Medulla oblongata (tissue), 1 donor: Measurements from ENCODE around the gene RAD51B.
"Not testable (repeated sequence)": the region's sequence is repeated elsewhere in the genome, so short reads cannot be mapped to it uniquely, and the experiment has no call there.

Source experiments
- DNase-seq: peaks from one replicate; pipeline ENCODE4 v3.0.0-alpha.2; 2015; ENCODE audit errors: extremely low spot score

The RAD51B gene

GRCh38 chr14:68297039-68297438, 477.5 kb downstream of the RAD51B start:
- no peak for DNase-seq

- no peak for DNase-seq
Observed at GRCh38 chr14:68297876-68298468, 478.4 kb downstream of the RAD51B start.

- DNase-seq = no peak
Observed at GRCh38 chr14:68300608-68301007, 481.0 kb downstream of the RAD51B start.

- DNase-seq = no peak
Observed at GRCh38 chr14:68301219-68301618, 481.6 kb downstream of the RAD51B start.

GRCh38 chr14:68302938-68303337, 483.4 kb downstream of the RAD51B start:
- not testable (repeated sequence) for DNase-seq

- DNase-seq = no peak
Observed at GRCh38 chr14:68305738-68306137, 486.2 kb downstream of the RAD51B start.

GRCh38 chr14:68306265-68306933, 486.8 kb downstream of the RAD51B start:
- DNase-seq = no peak

- no peak for DNase-seq
Observed at GRCh38 chr14:68306934-68307789, 487.6 kb downstream of the RAD51B start.

GRCh38 chr14:68307790-68308168, 488.2 kb downstream of the RAD51B start:
- no peak for DNase-seq

- DNase-seq = peak; percentile 72
Observed at GRCh38 chr14:68308726-68309520, 489.3 kb downstream of the RAD51B start.

- peak; percentile 66 for DNase-seq
Observed at GRCh38 chr14:68309616-68310015, 490.0 kb downstream of the RAD51B start.

GRCh38 chr14:68312300-68312699, 492.7 kb downstream of the RAD51B start:
- no peak for DNase-seq

- peak; percentile 19 for DNase-seq
Observed at GRCh38 chr14:68312884-68313610, 493.5 kb downstream of the RAD51B start.

GRCh38 chr14:68314642-68315041, 495.1 kb downstream of the RAD51B start:
- DNase-seq = no peak

- no peak for DNase-seq
Observed at GRCh38 chr14:68315081-68315480, 495.5 kb downstream of the RAD51B start.

- no peak for DNase-seq
Observed at GRCh38 chr14:68316078-68316868, 496.7 kb downstream of the RAD51B start.

GRCh38 chr14:68317239-68317638, 497.7 kb downstream of the RAD51B start:
- no peak for DNase-seq

- DNase-seq = no peak
Observed at GRCh38 chr14:68318828-68319227, 499.2 kb downstream of the RAD51B start.

GRCh38 chr14:68320495-68320894, 500.9 kb downstream of the RAD51B start:
- no peak for DNase-seq

GRCh38 chr14:68322940-68323620, 503.5 kb downstream of the RAD51B start:
- peak; percentile 83 for DNase-seq
